Astrocyte of the cerebellum (primary cell): ENCODE data around the gene PRDM10.

Experiments used
- DNase-seq: peaks from one replicate; pipeline ENCODE4 v3.0.0-alpha.2; 2011; ENCODE audit warnings: low read depth
- H3K4me3 ChIP-seq: 2 replicates; pipeline ENCODE4 v1.5.1; 2011; ENCODE audit warnings: mild to moderate bottlenecking, low read depth, low read length, moderate library complexity
- CTCF ChIP-seq: IDR thresholded peaks from 2 replicates; pipeline ENCODE4 v1.5.1; 2012; ENCODE audit warnings: low read length, low read depth, moderate library complexity, mild to moderate bottlenecking; ENCODE audit errors: missing control alignments
- in situ Hi-C: cut with HindIII; loops from 2 replicates; pipeline ENCODE4 v1.10.0; 2017; ENCODE audit warnings: low sequenced_read_pairs

The PRDM10 gene

DNA sequence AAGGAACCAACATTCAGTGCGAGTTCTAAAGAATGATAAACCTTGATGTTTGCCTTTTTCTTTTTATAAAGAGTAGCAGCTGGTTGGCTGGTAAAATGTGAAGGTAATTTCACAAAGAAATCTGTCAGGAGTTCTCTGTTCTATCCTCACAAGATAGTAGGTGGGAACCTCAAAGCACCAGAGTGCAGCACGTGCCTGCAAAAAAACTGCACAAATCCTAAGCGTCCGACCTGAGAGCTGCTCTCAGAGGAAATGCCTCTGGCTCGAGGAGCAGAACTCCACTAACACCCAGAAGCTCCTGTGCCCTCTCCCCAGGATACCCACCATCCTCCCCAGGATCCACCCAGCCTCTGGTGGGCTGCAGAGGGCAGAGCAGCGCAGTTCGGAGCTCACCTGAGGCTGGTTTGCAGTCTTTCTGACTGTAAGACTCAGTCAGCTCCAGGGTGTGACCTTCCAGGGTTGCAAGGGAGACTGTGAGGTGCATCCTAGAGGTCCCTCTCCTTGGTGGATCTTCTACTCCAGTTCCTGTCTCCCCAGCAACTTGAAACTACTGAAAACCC, 23.5 kb downstream of the PRDM10 start:
- TF ChIP-seq CTCF: no peak

GRCh38 chr11:129978447-129978846, 24.2 kb downstream of the PRDM10 start:
- no peak overlapping the region for H3K4me3 ChIP-seq
- in situ Hi-C loops: no loop called here
- no peak for DNase-seq
- TF ChIP-seq CTCF: no peak

More for the DNA sequence above, 23.5 kb downstream of the PRDM10 start:
- H3K4me3 ChIP-seq: no peak overlapping the region
- DNase-seq: no peak
- in situ Hi-C loops: no loop called here

- no peak for DNase-seq
- no peak overlapping the region for H3K4me3 ChIP-seq
- in situ Hi-C loops: no loop called here
- no peak for TF ChIP-seq CTCF
Measured at GRCh38 chr11:129976328-129976727, 26.3 kb downstream of the PRDM10 start.

DNA sequence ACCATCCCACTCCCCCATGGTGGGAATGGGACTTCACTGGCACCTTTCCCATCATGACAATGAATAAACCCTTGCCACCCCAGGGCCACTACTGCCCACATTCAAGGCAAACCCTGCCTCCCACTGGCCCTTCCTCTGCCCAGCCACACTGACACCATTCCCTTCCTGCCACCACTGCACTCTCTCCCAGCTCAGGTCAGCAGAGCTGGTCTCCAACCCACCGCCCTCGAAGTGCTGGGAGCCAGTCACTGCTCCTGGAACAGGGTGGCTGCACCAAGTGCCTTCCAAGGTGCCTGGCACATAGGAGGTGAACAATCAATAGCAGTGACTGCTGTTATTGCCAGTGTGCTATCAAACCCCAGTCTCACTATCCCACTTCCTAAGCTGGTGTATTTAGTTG, 27.1 kb downstream of the PRDM10 start:
- no peak for DNase-seq
- TF ChIP-seq CTCF: no peak
- in situ Hi-C loops: no loop called here
- no peak overlapping the region for H3K4me3 ChIP-seq

- DNase-seq: no peak
- TF ChIP-seq CTCF: no peak
- in situ Hi-C loops: no loop called here
- no peak overlapping the region for H3K4me3 ChIP-seq
Measured at GRCh38 chr11:129974672-129975071, 28.0 kb downstream of the PRDM10 start.

DNA sequence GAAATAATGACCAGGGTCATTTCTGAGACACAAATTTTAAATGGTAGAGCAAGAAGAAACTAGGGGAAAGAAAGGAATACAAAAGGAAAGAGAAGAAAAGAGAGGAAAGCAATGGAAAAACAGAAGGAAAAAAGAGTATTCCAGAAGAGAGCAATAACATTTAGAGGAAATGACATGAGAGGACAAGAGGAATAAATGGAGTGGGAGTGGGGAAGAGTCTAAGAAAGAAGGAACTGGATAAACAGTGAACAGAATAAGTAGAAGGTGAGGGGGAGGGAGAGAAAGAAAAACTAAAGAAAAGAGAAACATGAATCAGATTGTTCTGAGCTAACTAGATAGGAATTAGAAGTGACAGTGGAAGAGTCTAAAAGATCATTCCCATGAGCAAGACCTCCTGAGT, 28.4 kb downstream of the PRDM10 start:
- no peak for TF ChIP-seq CTCF
- in situ Hi-C loops: no loop called here
- no peak for DNase-seq
- H3K4me3 ChIP-seq: no peak overlapping the region

- H3K4me3 ChIP-seq: no peak overlapping the region
- in situ Hi-C loops: no loop called here
- no peak for DNase-seq
- no peak for TF ChIP-seq CTCF
Measured at GRCh38 chr11:129973809-129974208, 28.8 kb downstream of the PRDM10 start.
